ENCODE data around the gene COL4A4.
A peak's percentile ranks its signal among the peaks of the same experiment; 100 is the strongest.
"Not testable (repeated sequence)": the region's sequence is repeated elsewhere in the genome, so short reads cannot be mapped to it uniquely, and the experiment has no call there.

COL4A4 gene

GRCh38 chr2:227106845-227107759 lies 56.9 kb downstream of the COL4A4 start:
- Histone ChIP-seq H3K9me3 (ENCODE audit: control insufficient read depth, low read length) (no peaks in the 10 kb centered on the region), H3K4me3 (ENCODE audit: low read length) (peak overlapping the region; percentile 28), H3K9ac (ENCODE audit: low read length) (no peak overlapping the region), H3K27me3 (replicated peaks; ENCODE audit: control insufficient read depth, insufficient read depth, low read length) (no peaks in the 10 kb centered on the region), H3K4me1 (ENCODE audit: control insufficient read depth, insufficient read depth, low read length) (peaks cover 3% of the 10 kb centered on the region), H3K36me3 (ENCODE audit: control insufficient read depth, insufficient read depth, low read length, severe bottlenecking) (no peaks in the 10 kb centered on the region)
- peak; percentile 92 for DNase-seq (ENCODE audit: low read depth)

GRCh38 chr2:227103583-227103982 lies 60.4 kb downstream of the COL4A4 start:
- Histone ChIP-seq H3K36me3 (ENCODE audit: control insufficient read depth, insufficient read depth, low read length, severe bottlenecking) (no peaks in the 10 kb centered on the region), H3K9ac (ENCODE audit: low read length) (no peak overlapping the region), H3K4me1 (ENCODE audit: control insufficient read depth, insufficient read depth, low read length) (peaks cover 3% of the 10 kb centered on the region), H3K27me3 (replicated peaks; ENCODE audit: control insufficient read depth, insufficient read depth, low read length) (no peaks in the 10 kb centered on the region), H3K4me3 (ENCODE audit: low read length) (no peak overlapping the region), H3K9me3 (ENCODE audit: control insufficient read depth, low read length) (no peaks in the 10 kb centered on the region)
- no peak for DNase-seq (ENCODE audit: low read depth)

- H3K9ac ChIP-seq (ENCODE audit: low read length): no peak overlapping the region
- no peaks in the 10 kb centered on the region for H3K4me1 ChIP-seq (ENCODE audit: control insufficient read depth, insufficient read depth, low read length)
- H3K36me3 ChIP-seq (ENCODE audit: control insufficient read depth, insufficient read depth, low read length, severe bottlenecking): no peaks in the 10 kb centered on the region
- DNase-seq (ENCODE audit: low read depth): no peak
- no peaks in the 10 kb centered on the region for H3K27me3 ChIP-seq (replicated peaks; ENCODE audit: control insufficient read depth, insufficient read depth, low read length)
- H3K4me3 ChIP-seq (ENCODE audit: low read length): no peak overlapping the region
- no peaks in the 10 kb centered on the region for H3K9me3 ChIP-seq (ENCODE audit: control insufficient read depth, low read length)
These were observed 64.7 kb downstream of the COL4A4 start for GRCh38 chr2:227099340-227099739.

- no peak for DNase-seq (ENCODE audit: low read depth)
- Histone ChIP-seq H3K9ac (ENCODE audit: low read length) (no peak overlapping the region), H3K4me1 (ENCODE audit: control insufficient read depth, insufficient read depth, low read length) (no peaks in the 10 kb centered on the region), H3K4me3 (ENCODE audit: low read length) (no peak overlapping the region), H3K36me3 (ENCODE audit: control insufficient read depth, insufficient read depth, low read length, severe bottlenecking) (no peaks in the 10 kb centered on the region), H3K9me3 (ENCODE audit: control insufficient read depth, low read length) (no peaks in the 10 kb centered on the region), H3K27me3 (replicated peaks; ENCODE audit: control insufficient read depth, insufficient read depth, low read length) (no peaks in the 10 kb centered on the region)
These were observed 65.9 kb downstream of the COL4A4 start for GRCh38 chr2:227098162-227098515.

GRCh38 chr2:227097495-227098161 lies 66.4 kb downstream of the COL4A4 start:
- Histone ChIP-seq H3K4me1 (ENCODE audit: control insufficient read depth, insufficient read depth, low read length) (no peaks in the 10 kb centered on the region), H3K36me3 (ENCODE audit: control insufficient read depth, insufficient read depth, low read length, severe bottlenecking) (no peaks in the 10 kb centered on the region), H3K9me3 (ENCODE audit: control insufficient read depth, low read length) (no peaks in the 10 kb centered on the region), H3K27me3 (replicated peaks; ENCODE audit: control insufficient read depth, insufficient read depth, low read length) (no peaks in the 10 kb centered on the region), H3K9ac (ENCODE audit: low read length) (no peak overlapping the region), H3K4me3 (ENCODE audit: low read length) (no peak overlapping the region)
- no peak for DNase-seq (ENCODE audit: low read depth)

GRCh38 chr2:227095346-227095745 lies 68.7 kb downstream of the COL4A4 start:
- no peak overlapping the region for H3K9ac ChIP-seq (ENCODE audit: low read length)
- no peak overlapping the region for H3K4me3 ChIP-seq (ENCODE audit: low read length)
- no peaks in the 10 kb centered on the region for H3K4me1 ChIP-seq (ENCODE audit: control insufficient read depth, insufficient read depth, low read length)
- no peaks in the 10 kb centered on the region for H3K36me3 ChIP-seq (ENCODE audit: control insufficient read depth, insufficient read depth, low read length, severe bottlenecking)
- no peak for DNase-seq (ENCODE audit: low read depth)
- no peaks in the 10 kb centered on the region for H3K27me3 ChIP-seq (replicated peaks; ENCODE audit: control insufficient read depth, insufficient read depth, low read length)
- no peaks in the 10 kb centered on the region for H3K9me3 ChIP-seq (ENCODE audit: control insufficient read depth, low read length)

- no peak for DNase-seq (ENCODE audit: low read depth)
- no peak overlapping the region for H3K9ac ChIP-seq (ENCODE audit: low read length)
- H3K9me3 ChIP-seq (ENCODE audit: control insufficient read depth, low read length): no peaks in the 10 kb centered on the region
- H3K4me3 ChIP-seq (ENCODE audit: low read length): no peak overlapping the region
- no peaks in the 10 kb centered on the region for H3K4me1 ChIP-seq (ENCODE audit: control insufficient read depth, insufficient read depth, low read length)
- H3K27me3 ChIP-seq (replicated peaks; ENCODE audit: control insufficient read depth, insufficient read depth, low read length): peaks cover 4% of the 10 kb centered on the region
- no peaks in the 10 kb centered on the region for H3K36me3 ChIP-seq (ENCODE audit: control insufficient read depth, insufficient read depth, low read length, severe bottlenecking)
These were observed 81.7 kb downstream of the COL4A4 start for GRCh38 chr2:227082286-227082685.

- Histone ChIP-seq H3K9me3 (ENCODE audit: control insufficient read depth, low read length) (no peaks in the 10 kb centered on the region), H3K36me3 (ENCODE audit: control insufficient read depth, insufficient read depth, low read length, severe bottlenecking) (no peaks in the 10 kb centered on the region), H3K4me1 (ENCODE audit: control insufficient read depth, insufficient read depth, low read length) (no peaks in the 10 kb centered on the region), H3K27me3 (replicated peaks; ENCODE audit: control insufficient read depth, insufficient read depth, low read length) (no peaks in the 10 kb centered on the region), H3K4me3 (ENCODE audit: low read length) (no peak overlapping the region), H3K9ac (ENCODE audit: low read length) (no peak overlapping the region)
- peak; percentile 1 for DNase-seq (ENCODE audit: low read depth)
These were observed 84.3 kb downstream of the COL4A4 start for GRCh38 chr2:227079726-227080125.

- H3K9me3 ChIP-seq (ENCODE audit: control insufficient read depth, low read length); DNase-seq (ENCODE audit: low read depth); H3K4me3 ChIP-seq (ENCODE audit: low read length): not testable (repeated sequence)
These were observed 98.9 kb downstream of the COL4A4 start for GRCh38 chr2:227065065-227065464.

GRCh38 chr2:227058888-227059399 lies 105.1 kb downstream of the COL4A4 start:
- Histone ChIP-seq H3K9me3 (ENCODE audit: control insufficient read depth, low read length) (no peaks in the 10 kb centered on the region), H3K27me3 (replicated peaks; ENCODE audit: control insufficient read depth, insufficient read depth, low read length) (no peaks in the 10 kb centered on the region), H3K4me3 (ENCODE audit: low read length) (no peak overlapping the region), H3K4me1 (ENCODE audit: control insufficient read depth, insufficient read depth, low read length) (no peaks in the 10 kb centered on the region), H3K36me3 (ENCODE audit: control insufficient read depth, insufficient read depth, low read length, severe bottlenecking) (peaks cover 2% of the 10 kb centered on the region), H3K9ac (ENCODE audit: low read length) (no peak overlapping the region)
- DNase-seq (ENCODE audit: low read depth): no peak

More at GRCh38 chr2:227065065-227065464, 98.9 kb downstream of the COL4A4 start:
- H3K9ac ChIP-seq (ENCODE audit: low read length); H3K36me3 ChIP-seq (ENCODE audit: control insufficient read depth, insufficient read depth, low read length, severe bottlenecking); H3K27me3 ChIP-seq (replicated peaks; ENCODE audit: control insufficient read depth, insufficient read depth, low read length); H3K4me1 ChIP-seq (ENCODE audit: control insufficient read depth, insufficient read depth, low read length): not testable (repeated sequence)

- no peak overlapping the region for H3K9ac ChIP-seq (ENCODE audit: low read length)
- no peak overlapping the region for H3K4me3 ChIP-seq (ENCODE audit: low read length)
- H3K36me3 ChIP-seq (ENCODE audit: control insufficient read depth, insufficient read depth, low read length, severe bottlenecking): peaks cover 3% of the 10 kb centered on the region
- no peak for DNase-seq (ENCODE audit: low read depth)
- H3K27me3 ChIP-seq (replicated peaks; ENCODE audit: control insufficient read depth, insufficient read depth, low read length): no peaks in the 10 kb centered on the region
- H3K4me1 ChIP-seq (ENCODE audit: control insufficient read depth, insufficient read depth, low read length): no peaks in the 10 kb centered on the region
- H3K9me3 ChIP-seq (ENCODE audit: control insufficient read depth, low read length): no peaks in the 10 kb centered on the region
These were observed 106.1 kb downstream of the COL4A4 start for GRCh38 chr2:227057743-227058447.

Measured in adipocyte (in vitro differentiated cells).